DOHH2 (cell line): Measurements from ENCODE around the gene CHD5.

Source experiments
- H3F3A ChIP-seq: fragments of 200-600 bp; sonication (generic), shearing (Covaris generic); 2 replicates; pipeline ENCODE4 v1.6.0; 2016; ENCODE audit warnings: antibody characterized with exemption, mild to moderate bottlenecking; ENCODE audit not compliant: control insufficient read depth, insufficient read depth
- H3K27ac ChIP-seq: fragments of 200-600 bp; sonication (generic); 2 replicates; pipeline ENCODE4 v1.5.1; 2014; ENCODE audit warnings: low read depth, mild to moderate bottlenecking, low read length, moderate library complexity
- H3K27me3 ChIP-seq: fragments of 200-600 bp; sonication (generic); 2 replicates; pipeline ENCODE4 v1.6.1; 2014; ENCODE audit warnings: mild to moderate bottlenecking, low read length, mixed read lengths; ENCODE audit not compliant: control insufficient read depth
- H3K36me3 ChIP-seq: fragments of 200-600 bp; sonication (generic); 2 replicates; pipeline ENCODE4 v1.6.1; 2014; ENCODE audit warnings: mild to moderate bottlenecking, low read length, moderate library complexity, mixed read lengths; ENCODE audit not compliant: control insufficient read depth
- H3K4me1 ChIP-seq: fragments of 200-600 bp; sonication (generic); 2 replicates; pipeline ENCODE4 v1.6.1; 2014; ENCODE audit warnings: mild to moderate bottlenecking, low read length, mixed read lengths; ENCODE audit not compliant: control insufficient read depth
- H3K4me2 ChIP-seq: fragments of 200-600 bp; sonication (generic); 2 replicates; pipeline ENCODE4 v1.6.0; 2014; ENCODE audit warnings: mild to moderate bottlenecking, low read length, moderate library complexity
- H3K4me3 ChIP-seq: fragments of 200-600 bp; sonication (generic); 2 replicates; pipeline ENCODE4 v1.5.1; 2014; ENCODE audit warnings: mild to moderate bottlenecking, low read length, mixed read lengths
- H3K79me2 ChIP-seq: fragments of 200-600 bp; sonication (generic); 2 replicates; pipeline ENCODE4 v1.6.1; 2014; ENCODE audit warnings: mild to moderate bottlenecking, low read length, mixed read lengths; ENCODE audit not compliant: control insufficient read depth
- H3K9me2 ChIP-seq: fragments of 200-600 bp; sonication (generic); replicated peaks from 2 replicates; pipeline ENCODE4 v1.6.1; 2014; ENCODE audit warnings: mild to moderate bottlenecking, low read length, mixed read lengths; ENCODE audit not compliant: control insufficient read depth
- H3K9me3 ChIP-seq: fragments of 200-600 bp; sonication (generic); 2 replicates; pipeline ENCODE4 v1.6.1; 2014; ENCODE audit warnings: antibody characterized with exemption, low read length, mixed read lengths; ENCODE audit not compliant: control insufficient read depth, insufficient read depth
- H4K20me1 ChIP-seq: fragments of 200-600 bp; sonication (generic); 2 replicates; pipeline ENCODE4 v1.6.0; 2014; ENCODE audit warnings: low read depth, mild to moderate bottlenecking, antibody characterized with exemption, low read length, moderate library complexity; ENCODE audit not compliant: control insufficient read depth, insufficient read depth
- CTCF ChIP-seq: fragments of 200-600 bp; sonication (generic); IDR thresholded peaks from one replicate; pipeline ENCODE4 v1.5.1; 2014; ENCODE audit warnings: antibody characterized with exemption, mild to moderate bottlenecking, low read depth, low read length; ENCODE audit not compliant: poor library complexity, severe bottlenecking
- EZH2phosphoT487 ChIP-seq: fragments of 200-600 bp; sonication (generic); IDR thresholded peaks from 2 replicates; pipeline ENCODE4 v1.6.1; 2017; ENCODE audit warnings: borderline replicate concordance, mild to moderate bottlenecking, antibody characterized with exemption, low read length, moderate library complexity, mixed read lengths

The CHD5 gene

GRCh38 chr1:6179564-6180175 is 451 bp downstream of the CHD5 start:
- Histone ChIP-seq H3K4me2 (no peak overlapping the region), H3K27me3 (peaks cover 20% of the 10 kb centered on the region), H3K27ac (no peak overlapping the region), H3K4me3 (no peak overlapping the region), H3K4me1 (no peaks in the 10 kb centered on the region; the same call in 1 of the 2 replicates), H3K9me3 (no peaks in the 10 kb centered on the region), H3K79me2 (no peaks in the 10 kb centered on the region), H4K20me1 (peaks cover 14% of the 10 kb centered on the region), H3F3A (peaks cover 19% of the 10 kb centered on the region), H3K9me2 (no peaks in the 10 kb centered on the region), H3K36me3 (peaks cover 6% of the 10 kb centered on the region)
- TF ChIP-seq EZH2phosphoT487: no peak
- TF ChIP-seq CTCF: no peak

GRCh38 chr1:6178751-6179563 is 1.2 kb downstream of the CHD5 start:
- Histone ChIP-seq H3K36me3 (no peaks in the 10 kb centered on the region), H3K27ac (no peak overlapping the region), H3F3A (peaks cover 12% of the 10 kb centered on the region), H3K27me3 (peaks cover 20% of the 10 kb centered on the region), H3K9me2 (no peaks in the 10 kb centered on the region), H3K4me2 (no peak overlapping the region), H3K4me1 (no peaks in the 10 kb centered on the region; the same call in 1 of the 2 replicates), H3K9me3 (no peaks in the 10 kb centered on the region), H3K79me2 (no peaks in the 10 kb centered on the region), H3K4me3 (no peak overlapping the region), H4K20me1 (peaks cover 11% of the 10 kb centered on the region; the same call in 1 of the 2 replicates)
- TF ChIP-seq CTCF (no peak), EZH2phosphoT487 (no peak)

- peaks cover 20% of the 10 kb centered on the region for H3K27me3 ChIP-seq
- no peak overlapping the region for H3K4me2 ChIP-seq
- H3K9me2 ChIP-seq: no peaks in the 10 kb centered on the region
- no peak overlapping the region for H3K27ac ChIP-seq
- no peaks in the 10 kb centered on the region for H3K9me3 ChIP-seq
- H3K4me3 ChIP-seq: no peak overlapping the region
- peaks cover 8% of the 10 kb centered on the region; the same call in 1 of the 2 replicates for H4K20me1 ChIP-seq
- peaks cover 6% of the 10 kb centered on the region for H3F3A ChIP-seq
- no peaks in the 10 kb centered on the region for H3K36me3 ChIP-seq
- H3K79me2 ChIP-seq: no peaks in the 10 kb centered on the region
- no peaks in the 10 kb centered on the region; the same call in 1 of the 2 replicates for H3K4me1 ChIP-seq
- TF ChIP-seq EZH2phosphoT487 (no peak), CTCF (no peak)
These were observed 2.3 kb downstream of the CHD5 start for GRCh38 chr1:6177681-6178380.
